ENCODE data around the gene ZNF366. TPM values are rescaled to one million over a fixed set of nuclear protein-coding genes. Genes with fewer than 3 reads are reported as not detected.

The ZNF366 gene
- total and polyA plus RNA-seq, 2 experiments from 2014 or later: not detected

DNA sequence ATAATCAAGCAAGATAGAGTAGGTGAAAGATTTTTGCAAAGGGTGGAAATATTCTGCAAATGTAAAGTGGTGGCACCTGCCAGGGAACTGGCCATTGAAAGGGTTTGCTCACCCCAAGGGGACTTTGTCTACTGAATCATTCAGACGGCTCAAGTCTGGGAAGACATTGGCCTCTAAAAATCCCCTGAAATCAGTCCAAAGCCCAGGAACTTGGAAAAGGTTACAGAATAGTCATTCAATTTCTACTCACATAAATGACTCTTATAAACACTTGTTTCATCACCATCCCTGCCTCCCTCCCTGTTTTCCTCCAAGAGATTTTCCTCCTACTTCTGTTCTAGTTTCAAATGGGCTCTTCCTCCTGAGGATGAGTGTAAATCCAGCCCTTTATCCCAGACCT is 28.5 kb downstream of the ZNF366 start:
- Histone ChIP-seq H3K4me3 (no peak overlapping the region), H3K4me2 (ENCODE audit: unreplicated experiment) (peak overlapping the region; percentile 13), H3K79me2 (ENCODE audit: insufficient read depth) (no peaks in the 10 kb centered on the region), H3K9me2 (ENCODE audit: insufficient read depth) (no peaks in the 10 kb centered on the region), H3K27ac (0 out of 2 replicates have a peak overlapping the region, but pooled peaks have one; percentile 9), H3K9me3 (ENCODE audit: low read depth) (no peaks in the 10 kb centered on the region), H3K36me3 (ENCODE audit: low read depth) (no peaks in the 10 kb centered on the region), H3K9ac (no peak overlapping the region), H4K20me1 (ENCODE audit: insufficient read depth) (no peaks in the 10 kb centered on the region), H3K4me1 (ENCODE audit: insufficient read depth) (peaks cover 11% of the 10 kb centered on the region), H2AFZ (0 out of 2 replicates have a peak overlapping the region, but pooled peaks have one; percentile 21), H3K27me3 (replicated peaks; ENCODE audit: insufficient read depth) (no peaks in the 10 kb centered on the region), H3F3A (ENCODE audit: insufficient read depth) (peaks cover 12% of the 10 kb centered on the region)
- peak; percentile 58 for DNase-seq
- TF ChIP-seq EZH2phosphoT487 (IDR thresholded peaks at IDR 0.05; ENCODE audit: insufficient read depth, low read depth) (no peak), EZH2 (IDR thresholded peaks at IDR 0.05; ENCODE audit: insufficient read depth, poor library complexity, severe bottlenecking) (no peak)
- in situ Hi-C loops (cut with MboI): no loop called here
- 0 to 8% methylated on average over 1 of the region's 1 CpG for WGBS, 2 experiments (ENCODE audit: low coverage in 1 of 2, low lambda C conversion rate in 2 of 2, missing lambda C conversion rate in 2 of 2)

DNA sequence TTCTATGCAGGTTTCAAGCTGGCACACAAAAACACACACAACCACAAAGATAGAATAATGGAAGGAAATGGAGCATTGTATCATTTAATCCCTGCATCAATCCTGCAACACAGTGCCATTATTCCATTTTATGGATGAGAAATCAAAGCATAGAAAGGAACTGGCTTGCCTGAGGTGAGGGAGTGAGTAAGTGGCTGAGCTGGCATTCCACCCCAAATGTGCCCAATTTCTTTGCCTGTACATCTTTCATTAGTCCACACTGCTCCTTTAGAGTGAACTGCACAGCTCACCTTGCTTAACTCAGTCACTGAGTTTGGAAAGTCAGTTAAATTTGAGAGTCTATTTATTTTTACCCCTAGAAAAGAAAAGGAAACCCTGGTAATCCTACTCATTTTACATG is 28.9 kb downstream of the ZNF366 start:
- Histone ChIP-seq H3K79me2 (ENCODE audit: insufficient read depth) (no peaks in the 10 kb centered on the region), H3K4me3 (no peak overlapping the region), H2AFZ (no peak overlapping the region), H3K9ac (no peak overlapping the region), H3K36me3 (ENCODE audit: low read depth) (no peaks in the 10 kb centered on the region), H3K9me2 (ENCODE audit: insufficient read depth) (no peaks in the 10 kb centered on the region), H3K27me3 (replicated peaks; ENCODE audit: insufficient read depth) (no peaks in the 10 kb centered on the region), H4K20me1 (ENCODE audit: insufficient read depth) (no peaks in the 10 kb centered on the region), H3F3A (ENCODE audit: insufficient read depth) (peaks cover 12% of the 10 kb centered on the region), H3K4me2 (ENCODE audit: unreplicated experiment) (no peak overlapping the region), H3K27ac (no peak overlapping the region), H3K4me1 (ENCODE audit: insufficient read depth) (peaks cover 11% of the 10 kb centered on the region), H3K9me3 (ENCODE audit: low read depth) (no peaks in the 10 kb centered on the region)
- TF ChIP-seq EZH2phosphoT487 (IDR thresholded peaks at IDR 0.05; ENCODE audit: insufficient read depth, low read depth) (no peak), EZH2 (IDR thresholded peaks at IDR 0.05; ENCODE audit: insufficient read depth, poor library complexity, severe bottlenecking) (no peak)
- peak; percentile 24 for DNase-seq
- in situ Hi-C loops (cut with MboI): no loop called here

DNA sequence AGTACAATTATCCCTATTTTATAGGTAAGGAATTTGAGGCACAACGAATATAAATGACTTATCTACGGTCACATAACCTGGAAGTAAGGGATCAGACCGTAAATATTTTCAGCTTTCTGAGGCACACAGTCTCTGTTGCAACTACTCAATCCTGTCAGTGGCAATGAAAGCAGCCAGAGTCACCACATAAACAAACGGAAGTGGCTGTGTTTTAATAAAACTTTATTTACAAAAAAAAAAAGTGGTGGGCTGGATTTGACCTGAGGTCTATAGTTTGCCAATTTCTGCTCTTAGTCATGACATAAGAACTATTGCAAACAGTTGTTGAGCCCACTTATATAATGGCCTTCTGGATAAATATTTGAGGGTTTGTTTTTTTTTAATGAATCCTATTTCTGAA is 29.6 kb downstream of the ZNF366 start:
- no peak for DNase-seq
- H3K9ac ChIP-seq: no peak overlapping the region
- 94 to 96% methylated on average over 4 of the region's 4 CpGs for WGBS, 2 experiments (ENCODE audit: low coverage in 1 of 2, low lambda C conversion rate in 2 of 2, missing lambda C conversion rate in 2 of 2)

DNA sequence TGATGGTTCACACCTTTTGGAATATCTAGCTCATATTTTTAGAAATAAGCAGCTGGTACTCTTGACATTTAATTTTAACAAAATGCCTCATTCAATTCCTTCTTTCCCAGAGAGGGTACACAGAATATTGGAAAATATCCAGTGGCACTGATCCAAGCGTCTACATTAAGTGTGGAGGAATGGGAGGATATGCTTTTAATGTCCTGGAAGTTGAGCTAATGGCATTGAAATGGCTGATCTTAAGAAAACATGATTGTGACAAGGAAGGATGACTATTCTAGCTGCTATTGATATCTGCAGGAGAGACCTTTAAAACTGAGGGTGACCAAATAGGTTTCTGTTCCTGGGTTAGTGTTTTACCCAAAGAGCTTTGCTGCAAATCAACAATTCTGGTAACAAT is 30.0 kb downstream of the ZNF366 start:
- Histone ChIP-seq H4K20me1 (ENCODE audit: insufficient read depth) (no peaks in the 10 kb centered on the region), H3K36me3 (ENCODE audit: low read depth) (no peaks in the 10 kb centered on the region), H3K9me3 (ENCODE audit: low read depth) (no peaks in the 10 kb centered on the region), H3K27me3 (replicated peaks; ENCODE audit: insufficient read depth) (no peaks in the 10 kb centered on the region), H3K27ac (no peak overlapping the region), H3K4me3 (no peak overlapping the region), H3K4me2 (ENCODE audit: unreplicated experiment) (no peak overlapping the region), H3K4me1 (ENCODE audit: insufficient read depth) (peaks cover 20% of the 10 kb centered on the region), H3K9ac (no peak overlapping the region), H3F3A (ENCODE audit: insufficient read depth) (peaks cover 17% of the 10 kb centered on the region), H2AFZ (no peak overlapping the region), H3K79me2 (ENCODE audit: insufficient read depth) (no peaks in the 10 kb centered on the region), H3K9me2 (ENCODE audit: insufficient read depth) (no peaks in the 10 kb centered on the region)
- no peak for TF ChIP-seq EZH2phosphoT487 (IDR thresholded peaks at IDR 0.05; ENCODE audit: insufficient read depth, low read depth)
- TF ChIP-seq EZH2 (IDR thresholded peaks at IDR 0.05; ENCODE audit: insufficient read depth, poor library complexity, severe bottlenecking): no peak
- in situ Hi-C loops (cut with MboI): no loop called here
- no peak for DNase-seq
- WGBS, 2 experiments (ENCODE audit: low coverage in 1 of 2, low lambda C conversion rate in 2 of 2, missing lambda C conversion rate in 2 of 2): 35 to 73% methylated on average over 1 of the region's 1 CpG

More for the DNA sequence above, 29.6 kb downstream of the ZNF366 start:
- no peaks in the 10 kb centered on the region for H3K9me3 ChIP-seq (ENCODE audit: low read depth)
- H3K79me2 ChIP-seq (ENCODE audit: insufficient read depth): no peaks in the 10 kb centered on the region
- H3K27me3 ChIP-seq (replicated peaks; ENCODE audit: insufficient read depth): no peaks in the 10 kb centered on the region
- no peak overlapping the region for H3K4me2 ChIP-seq (ENCODE audit: unreplicated experiment)
- TF ChIP-seq EZH2 (IDR thresholded peaks at IDR 0.05; ENCODE audit: insufficient read depth, poor library complexity, severe bottlenecking) (no peak), EZH2phosphoT487 (IDR thresholded peaks at IDR 0.05; ENCODE audit: insufficient read depth, low read depth) (no peak)
- H2AFZ ChIP-seq: no peak overlapping the region
- H3K4me1 ChIP-seq (ENCODE audit: insufficient read depth): peaks cover 15% of the 10 kb centered on the region
- in situ Hi-C loops (cut with MboI): no loop called here
- H3K27ac ChIP-seq: no peak overlapping the region
- H3K36me3 ChIP-seq (ENCODE audit: low read depth): no peaks in the 10 kb centered on the region
- H3K4me3 ChIP-seq: no peak overlapping the region
- H4K20me1 ChIP-seq (ENCODE audit: insufficient read depth): no peaks in the 10 kb centered on the region
- peaks cover 12% of the 10 kb centered on the region for H3F3A ChIP-seq (ENCODE audit: insufficient read depth)
- no peaks in the 10 kb centered on the region for H3K9me2 ChIP-seq (ENCODE audit: insufficient read depth)

DNA sequence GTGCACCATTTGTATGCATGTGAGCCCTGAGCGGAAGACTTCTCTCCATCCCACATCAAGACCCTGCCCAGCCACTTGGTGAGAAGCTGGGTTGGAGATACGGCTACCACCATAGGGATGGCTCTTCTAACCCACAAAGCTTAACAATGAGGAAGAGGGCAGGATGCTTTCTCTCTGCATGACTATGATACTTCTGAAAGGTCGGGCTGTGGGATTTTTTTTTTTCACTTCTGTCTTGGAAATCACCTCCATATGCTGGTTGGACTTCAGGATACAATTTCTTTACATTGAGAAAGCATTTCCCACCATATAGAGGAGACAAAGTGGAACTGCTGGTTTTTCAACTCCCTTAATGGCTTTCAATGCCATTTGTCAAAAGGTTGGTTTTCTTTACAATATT is 30.5 kb downstream of the ZNF366 start:
- H3K27ac ChIP-seq: no peak overlapping the region
- H3K79me2 ChIP-seq (ENCODE audit: insufficient read depth): no peaks in the 10 kb centered on the region
- WGBS, 2 experiments (ENCODE audit: low coverage in 1 of 2, low lambda C conversion rate in 2 of 2, missing lambda C conversion rate in 2 of 2): 68 to 74% methylated on average over 3 of the region's 3 CpGs
- H3K36me3 ChIP-seq (ENCODE audit: low read depth): no peaks in the 10 kb centered on the region
- no peak overlapping the region for H3K4me3 ChIP-seq
- TF ChIP-seq EZH2phosphoT487 (IDR thresholded peaks at IDR 0.05; ENCODE audit: insufficient read depth, low read depth) (no peak), EZH2 (IDR thresholded peaks at IDR 0.05; ENCODE audit: insufficient read depth, poor library complexity, severe bottlenecking) (no peak)
- no peaks in the 10 kb centered on the region for H4K20me1 ChIP-seq (ENCODE audit: insufficient read depth)
- no peaks in the 10 kb centered on the region for H3K9me3 ChIP-seq (ENCODE audit: low read depth)
- peaks cover 24% of the 10 kb centered on the region for H3K4me1 ChIP-seq (ENCODE audit: insufficient read depth)
- H3K4me2 ChIP-seq (ENCODE audit: unreplicated experiment): no peak overlapping the region
- in situ Hi-C loops (cut with MboI): no loop called here
- DNase-seq: no peak
- H3F3A ChIP-seq (ENCODE audit: insufficient read depth): peaks cover 21% of the 10 kb centered on the region
- H2AFZ ChIP-seq: no peak overlapping the region
- no peaks in the 10 kb centered on the region for H3K9me2 ChIP-seq (ENCODE audit: insufficient read depth)
- no peaks in the 10 kb centered on the region for H3K27me3 ChIP-seq (replicated peaks; ENCODE audit: insufficient read depth)
- H3K9ac ChIP-seq: no peak overlapping the region
